Measurements from ENCODE around the gene GPRASP3. TPM values are rescaled to one million over a fixed set of nuclear protein-coding genes. Genes with fewer than 3 reads are reported as not detected.

GPRASP3 gene, protein sequence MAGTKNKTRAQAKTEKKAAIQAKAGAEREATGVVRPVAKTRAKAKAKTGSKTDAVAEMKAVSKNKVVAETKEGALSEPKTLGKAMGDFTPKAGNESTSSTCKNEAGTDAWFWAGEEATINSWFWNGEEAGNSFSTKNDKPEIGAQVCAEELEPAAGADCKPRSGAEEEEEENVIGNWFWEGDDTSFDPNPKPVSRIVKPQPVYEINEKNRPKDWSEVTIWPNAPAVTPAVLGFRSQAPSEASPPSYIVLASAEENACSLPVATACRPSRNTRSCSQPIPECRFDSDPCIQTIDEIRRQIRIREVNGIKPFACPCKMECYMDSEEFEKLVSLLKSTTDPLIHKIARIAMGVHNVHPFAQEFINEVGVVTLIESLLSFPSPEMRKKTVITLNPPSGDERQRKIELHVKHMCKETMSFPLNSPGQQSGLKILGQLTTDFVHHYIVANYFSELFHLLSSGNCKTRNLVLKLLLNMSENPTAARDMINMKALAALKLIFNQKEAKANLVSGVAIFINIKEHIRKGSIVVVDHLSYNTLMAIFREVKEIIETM
- total RNA-seq (5.1 and 7.2 TPM in 2 replicates), polyA plus RNA-seq (1.9 and 4.0 TPM in 2 replicates), polyA minus RNA-seq (6.5 and 8.4 TPM in 2 replicates), Bru-seq, nascent RNA (percentile 61 among the genes with signal in this experiment), BruChase-seq, experiment 1, labeled RNA remaining after a 6-hour chase (percentile 73 among the genes with signal in this experiment), BruChase-seq, experiment 2, labeled RNA remaining after a 2-hour chase (percentile 76 among the genes with signal in this experiment)
- polyA plus RNA-seq (2011; cell fraction: cytosol; rRNA removed): 2.7 and 3.9 TPM in 2 replicates
- polyA plus RNA-seq (2011; cell fraction: nucleus; rRNA removed): 3.8 and 4.3 TPM in 2 replicates
- polyA plus RNA-seq (2012): 3.9 and 5.1 TPM in 2 replicates
- polyA minus RNA-seq (2011; cell fraction: cytosol; rRNA and poly(A)+ RNA removed): 1.7 TPM
- 6.8 and 10.7 TPM in 2 replicates for polyA minus RNA-seq (2011; cell fraction: nucleus; rRNA and poly(A)+ RNA removed)
- long read RNA-seq, full-length matches to known transcripts: 6 of 14 reads
- long read RNA-seq, partial matches to known transcripts: 1 of 14 reads
- long read RNA-seq, other reads (novel, unspliced or antisense): 7 of 14 reads

- H3K9ac ChIP-seq (replicated peaks; ENCODE audit: extremely low read depth, insufficient read depth, low read length): peak within 1 kb of the TSS; percentile 73
- peak; percentile 39 for TF ChIP-seq POLR2A (IDR thresholded peaks at IDR 0.05; ENCODE audit: low read depth, low read length)
- TF ChIP-seq POLR2AphosphoS5 (IDR thresholded peaks at IDR 0.05; ENCODE audit: insufficient read depth, low read depth, low read length): peak; percentile 26
- TF ChIP-seq JUN (IDR thresholded peaks at IDR 0.05; ENCODE audit: borderline replicate concordance, insufficient read depth, insufficient read length, low read depth): no peak
- no peak for TF ChIP-seq MYC (IDR thresholded peaks at IDR 0.05; ENCODE audit: low read depth, low read length)
- TF ChIP-seq MAX (IDR thresholded peaks at IDR 0.05; ENCODE audit: insufficient read depth, insufficient read length): peak; percentile 94
- no peak for TF ChIP-seq EZH2 (IDR thresholded peaks at IDR 0.05; ENCODE audit: borderline replicate concordance, low read depth, low read length, severe bottlenecking)
- no peak for TF ChIP-seq FOS (IDR thresholded peaks at IDR 0.05; ENCODE audit: borderline replicate concordance, insufficient read depth, low read length)
- peak within 1 kb of the TSS; percentile 74 for H3K4me2 ChIP-seq (ENCODE audit: insufficient read depth, low read length)
- peak; percentile 98 for FAIRE-seq
- dilution Hi-C loops (cut with MboI; ENCODE audit: extremely low pct_ligation_motif_present, low sequenced_read_pairs) (no loop called here), intact Hi-C loops (cut with micrococcal nuclease) (loop anchor here (2.0 kb wide), 1 partner anchor 44 kb away; no protein-coding TSS in a partner anchor)
- no peaks in the 10 kb centered on the region for H4K20me1 ChIP-seq (replicated peaks; ENCODE audit: control insufficient read depth, extremely low read depth, insufficient read depth, low read length)
- peak; percentile 81 for DNase-seq (ENCODE audit: low read depth, low spot score)
- no peaks in the 10 kb centered on the region for H3K9me3 ChIP-seq (replicated peaks; ENCODE audit: control insufficient read depth, insufficient read depth, low read length)
- no peaks in the 10 kb centered on the region for H3K36me3 ChIP-seq (ENCODE audit: control insufficient read depth in 2 of 2, extremely low read depth in 1 of 2, insufficient read depth in 2 of 2, low read length in 2 of 2)
- BruUV-seq (replicated peaks): TSS peak; percentile 84
- POLR2A ChIA-PET: no interaction called here
- H3K4me1 ChIP-seq (ENCODE audit: control insufficient read depth, extremely low read depth, insufficient read depth, low read length): peaks cover 9% of the 10 kb centered on the region
- H3K79me2 ChIP-seq (ENCODE audit: control insufficient read depth, insufficient read depth, low read length): no peaks in the 10 kb centered on the region
- peak within 1 kb of the TSS; percentile 87 for H2AFZ ChIP-seq (ENCODE audit: low read depth, low read length)
- H3K27ac ChIP-seq (ENCODE audit: insufficient read depth, low read depth, low read length): peak within 1 kb of the TSS; percentile 26
- H3K9me1 ChIP-seq (replicated peaks; ENCODE audit: control insufficient read depth, extremely low read depth, insufficient read depth, low read length): no peaks in the 10 kb centered on the region
- peak within 1 kb of the TSS; percentile 31 to 76 (median 58) for H3K4me3 ChIP-seq (replicated peaks in 1 of 3; ENCODE audit: insufficient read depth in 1 of 3, low read depth in 1 of 3, low read length in 3 of 3)
- no peaks in the 10 kb centered on the region for H3K27me3 ChIP-seq (ENCODE audit: control insufficient read depth in 2 of 2, insufficient read depth in 2 of 2, low read length in 2 of 2)
- CTCF ChIA-PET: interaction anchor here (0.9 to 1.1 kb wide), 2 partner anchors 115 to 121 kb away, joined by 3 to 4 read pairs; partner anchors contain the start of gene ARMCX5
Observed at GRCh38 chrX:102720237-102721168, at the start of gene GPRASP3. TSS of gene GPRASP3 (plus strand) at chrX:102720743. CDS start at chrX:102748996, 28,253 bp downstream.
